ENCODE data around the gene GPHN. TPM values are rescaled to one million over a fixed set of nuclear protein-coding genes. Genes with fewer than 3 reads are reported as not detected.

GPHN gene
- total RNA-seq: 8.8 and 22.9 TPM in 2 replicates

GRCh38 chr14:66507722-66508546 is at the start of gene GPHN:
Gene GPHN (plus strand): TSS chr14:66508147.
- H3K4me3 ChIP-seq (ENCODE audit: low read depth, low read length): peak within 1 kb of the TSS; percentile 82
- peak; percentile 85 for DNase-seq (ENCODE audit: low read depth)
- TF ChIP-seq, protein P1, sequence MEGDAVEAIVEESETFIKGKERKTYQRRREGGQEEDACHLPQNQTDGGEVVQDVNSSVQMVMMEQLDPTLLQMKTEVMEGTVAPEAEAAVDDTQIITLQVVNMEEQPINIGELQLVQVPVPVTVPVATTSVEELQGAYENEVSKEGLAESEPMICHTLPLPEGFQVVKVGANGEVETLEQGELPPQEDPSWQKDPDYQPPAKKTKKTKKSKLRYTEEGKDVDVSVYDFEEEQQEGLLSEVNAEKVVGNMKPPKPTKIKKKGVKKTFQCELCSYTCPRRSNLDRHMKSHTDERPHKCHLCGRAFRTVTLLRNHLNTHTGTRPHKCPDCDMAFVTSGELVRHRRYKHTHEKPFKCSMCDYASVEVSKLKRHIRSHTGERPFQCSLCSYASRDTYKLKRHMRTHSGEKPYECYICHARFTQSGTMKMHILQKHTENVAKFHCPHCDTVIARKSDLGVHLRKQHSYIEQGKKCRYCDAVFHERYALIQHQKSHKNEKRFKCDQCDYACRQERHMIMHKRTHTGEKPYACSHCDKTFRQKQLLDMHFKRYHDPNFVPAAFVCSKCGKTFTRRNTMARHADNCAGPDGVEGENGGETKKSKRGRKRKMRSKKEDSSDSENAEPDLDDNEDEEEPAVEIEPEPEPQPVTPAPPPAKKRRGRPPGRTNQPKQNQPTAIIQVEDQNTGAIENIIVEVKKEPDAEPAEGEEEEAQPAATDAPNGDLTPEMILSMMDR (conservative IDR thresholded peaks at IDR 0.05; ENCODE audit: low read depth, low read length): peak; percentile 31

DNA sequence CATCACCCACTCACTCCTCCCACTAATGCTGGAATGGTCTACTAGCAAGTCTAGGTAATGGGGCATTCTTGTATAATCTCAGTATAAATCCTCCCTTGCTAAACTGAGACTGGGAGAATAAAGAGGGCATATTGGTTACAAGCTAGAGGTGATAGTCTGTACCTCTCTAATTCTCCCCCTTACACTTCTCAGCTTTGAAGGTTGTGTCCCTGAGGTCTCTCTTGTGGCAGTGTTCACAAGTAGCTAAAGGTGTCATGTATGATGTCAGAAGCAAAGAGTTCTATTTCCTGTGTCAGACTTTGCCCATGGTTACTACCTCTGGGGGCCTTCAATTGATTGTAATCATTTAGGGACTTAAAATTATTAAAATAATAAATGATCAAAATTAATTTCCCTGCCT is 48.3 kb upstream of the GPHN start:
- no peak overlapping the region for H3K4me3 ChIP-seq (ENCODE audit: low read depth, low read length)
- TF ChIP-seq, protein P1 (conservative IDR thresholded peaks at IDR 0.05; ENCODE audit: low read depth, low read length): no peak
- DNase-seq (ENCODE audit: low read depth): no peak

- H3K4me3 ChIP-seq (ENCODE audit: low read depth, low read length): no peak overlapping the region
- TF ChIP-seq, protein P1 (conservative IDR thresholded peaks at IDR 0.05; ENCODE audit: low read depth, low read length): no peak
- no peak for DNase-seq (ENCODE audit: low read depth)
These were observed 43.7 kb upstream of the GPHN start for GRCh38 chr14:66464261-66464660.

- no peak for DNase-seq (ENCODE audit: low read depth)
- TF ChIP-seq, protein P1 (conservative IDR thresholded peaks at IDR 0.05; ENCODE audit: low read depth, low read length): no peak
- no peak overlapping the region for H3K4me3 ChIP-seq (ENCODE audit: low read depth, low read length)
These were observed 39.1 kb upstream of the GPHN start for GRCh38 chr14:66468778-66469367.

DNA sequence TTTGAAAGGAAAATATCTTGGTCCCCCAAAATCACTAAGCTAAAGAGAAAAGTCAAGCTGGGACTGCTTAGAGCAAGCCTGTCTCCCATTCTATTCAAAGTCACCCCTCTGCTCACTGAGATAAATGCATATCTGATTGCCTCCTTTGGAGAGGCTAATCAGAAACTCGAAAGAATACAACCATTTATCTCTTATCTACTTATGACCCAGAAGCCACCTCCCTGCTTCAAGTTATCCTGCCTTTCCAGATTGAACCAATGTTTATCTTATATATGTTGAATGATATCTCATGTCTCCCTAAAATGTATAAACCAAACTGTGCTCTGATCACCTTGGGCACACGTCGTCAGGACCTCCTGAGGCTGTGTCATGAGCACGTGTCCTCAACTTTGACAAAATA is 36.4 kb upstream of the GPHN start:
- no peak for DNase-seq (ENCODE audit: low read depth)
- no peak overlapping the region for H3K4me3 ChIP-seq (ENCODE audit: low read depth, low read length)
- TF ChIP-seq, protein P1 (conservative IDR thresholded peaks at IDR 0.05; ENCODE audit: low read depth, low read length): no peak

GRCh38 chr14:66472251-66472650 is 35.7 kb upstream of the GPHN start:
- H3K4me3 ChIP-seq (ENCODE audit: low read depth, low read length): no peak overlapping the region
- DNase-seq (ENCODE audit: low read depth): no peak
- TF ChIP-seq, protein P1 (conservative IDR thresholded peaks at IDR 0.05; ENCODE audit: low read depth, low read length): no peak

Measured in epithelial cell of proximal tubule (primary cell).